HG03103 (cell line): Measurements from ENCODE around the gene FAXDC2.
"Not testable (repeated sequence)": the region's sequence is repeated elsewhere in the genome, so short reads cannot be mapped to it uniquely, and the experiment has no call there.

Source experiments
- ATAC-seq: cut with Tn5 transposase; IDR thresholded peaks from one replicate; pipeline ENCODE4 v1.9.1; 2021; ENCODE audit warnings: low read depth; ENCODE audit not compliant: unreplicated experiment

Gene FAXDC2

DNA sequence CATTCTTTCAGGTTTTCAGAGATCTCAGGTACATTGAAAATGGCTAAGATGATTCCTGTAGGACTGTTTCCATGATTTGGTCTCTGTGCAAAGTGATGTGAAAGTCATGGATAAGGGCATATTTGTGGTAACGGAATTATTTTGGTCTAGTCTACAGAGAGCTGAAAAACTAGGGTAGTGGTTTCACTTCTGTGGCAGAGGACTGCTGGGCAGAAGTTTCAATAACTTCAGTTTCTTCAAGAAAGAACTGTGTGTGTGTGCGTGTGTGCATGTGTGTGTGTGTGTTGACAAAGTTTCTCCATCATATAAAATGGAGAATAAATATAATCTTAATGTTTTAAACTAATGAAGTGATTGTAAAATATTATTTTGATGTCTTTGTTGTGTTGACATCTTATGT, 12.4 kb upstream of the FAXDC2 start:
- ATAC-seq: no peak

DNA sequence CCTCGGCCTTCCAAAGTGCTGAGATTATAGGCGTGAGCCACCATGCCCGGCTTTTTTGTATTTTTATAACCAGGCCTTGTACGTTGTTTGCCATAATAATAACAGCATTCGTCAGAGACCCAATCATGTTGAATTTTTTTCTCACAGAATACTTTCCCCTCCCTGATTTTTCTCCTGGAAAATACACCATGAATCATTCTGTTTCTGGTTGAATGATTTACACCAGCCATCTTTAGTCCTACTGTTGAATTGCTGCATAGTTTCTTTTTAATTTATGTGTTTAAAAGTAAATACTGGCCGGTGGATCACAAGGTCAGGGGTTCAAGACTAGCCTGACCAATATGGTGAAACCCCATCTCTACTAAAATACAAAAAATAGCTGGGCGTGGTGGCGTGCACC, 11.5 kb upstream of the FAXDC2 start:
- ATAC-seq: no peak

DNA sequence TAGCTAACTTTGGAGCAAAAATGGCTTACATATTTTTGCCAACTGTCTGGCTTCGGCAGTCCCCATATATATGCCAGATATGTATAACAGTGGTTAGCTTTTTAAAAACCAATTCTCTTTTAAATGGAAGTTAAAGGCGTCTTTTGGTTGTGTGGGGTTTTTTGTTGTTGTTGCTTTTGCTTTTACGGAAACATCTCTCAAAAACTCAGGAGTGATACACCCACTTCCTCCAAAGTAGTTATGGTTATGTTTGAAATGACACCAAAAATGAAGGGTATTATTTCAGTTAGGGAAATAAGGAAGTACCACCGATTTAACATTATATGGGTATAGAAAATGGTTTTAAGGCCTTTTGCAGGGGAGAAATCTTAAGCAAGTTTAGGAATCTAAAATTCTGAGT, 10.4 kb upstream of the FAXDC2 start:
- no peak for ATAC-seq

- ATAC-seq: no peak
Observed at GRCh38 chr5:154860123-154860522, 9.7 kb upstream of the FAXDC2 start.

GRCh38 chr5:154858972-154859871, 8.8 kb upstream of the FAXDC2 start:
- ATAC-seq: no peak

- ATAC-seq: peak; percentile 74
Observed at GRCh38 chr5:154858297-154858971, 8.0 kb upstream of the FAXDC2 start, which contains the start of gene CNOT8. Gene CNOT8, plus strand, starts transcription at chr5:154858627. Its CDS starts 4,652 bp downstream, at chr5:154863279.

- peak; percentile 58 for ATAC-seq
Observed at GRCh38 chr5:154857530-154858296, 7.3 kb upstream of the FAXDC2 start.

DNA sequence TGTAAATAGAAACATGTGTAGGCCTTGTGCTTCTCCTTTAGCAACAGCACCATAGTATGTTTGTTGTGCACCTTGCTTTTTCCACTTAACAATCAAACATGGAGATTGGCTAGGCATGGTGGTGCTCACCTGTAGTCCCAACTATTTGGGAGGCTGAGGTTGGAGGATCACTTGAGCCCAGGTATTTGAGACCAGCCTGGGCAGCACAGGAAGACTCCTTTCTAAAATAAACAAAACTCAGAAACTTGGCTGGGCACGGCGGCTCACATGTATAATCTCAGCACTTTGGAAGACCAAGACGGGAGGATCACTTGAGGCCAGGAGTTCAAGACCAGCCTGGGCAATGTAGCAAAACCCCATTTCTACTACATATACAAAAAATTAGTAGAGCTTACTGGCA, 948 bp upstream of the FAXDC2 start:
- ATAC-seq: no peak

DNA sequence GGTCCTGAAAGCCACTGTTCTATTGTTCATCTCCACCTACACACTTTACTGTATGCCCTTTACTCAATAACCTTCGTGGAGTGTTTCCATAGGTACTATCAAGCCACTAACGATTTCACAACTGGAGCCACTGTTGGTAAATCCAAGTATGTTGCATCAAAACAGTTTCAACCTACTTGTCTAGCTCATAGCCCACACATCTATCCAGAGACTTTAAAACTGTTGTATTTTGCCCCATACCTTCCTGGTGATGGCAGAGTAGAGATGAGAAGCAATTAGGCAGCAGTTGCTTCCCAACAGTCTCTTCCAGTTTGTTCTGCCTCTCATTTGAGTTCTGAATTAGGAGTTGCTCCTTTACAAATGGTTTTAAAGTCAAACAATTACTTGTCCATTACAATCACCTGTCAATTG, 607 bp downstream of the FAXDC2 start:
- ATAC-seq: no peak

- no peak for ATAC-seq
Observed at GRCh38 chr5:154849264-154849785, 1.1 kb downstream of the FAXDC2 start.

DNA sequence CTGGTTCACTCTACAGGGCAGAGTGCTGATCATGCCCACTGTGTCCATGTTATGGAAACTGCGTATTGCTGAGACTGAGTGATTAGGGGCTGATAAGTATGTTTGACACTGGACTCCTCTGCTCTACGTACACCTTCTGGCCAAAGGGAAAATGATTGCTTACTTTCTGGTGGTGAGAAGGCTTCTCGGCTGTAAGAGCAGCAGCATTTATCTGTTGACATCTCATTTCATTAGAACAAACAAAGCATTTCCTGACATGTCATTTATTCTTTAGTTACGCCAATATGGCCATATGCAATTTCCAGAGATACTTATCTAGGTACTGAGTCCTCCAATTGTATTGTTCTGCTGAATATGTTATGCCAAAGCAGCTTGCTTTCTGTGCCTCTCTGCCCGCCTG, 5.6 kb downstream of the FAXDC2 start:
- ATAC-seq: no peak

DNA sequence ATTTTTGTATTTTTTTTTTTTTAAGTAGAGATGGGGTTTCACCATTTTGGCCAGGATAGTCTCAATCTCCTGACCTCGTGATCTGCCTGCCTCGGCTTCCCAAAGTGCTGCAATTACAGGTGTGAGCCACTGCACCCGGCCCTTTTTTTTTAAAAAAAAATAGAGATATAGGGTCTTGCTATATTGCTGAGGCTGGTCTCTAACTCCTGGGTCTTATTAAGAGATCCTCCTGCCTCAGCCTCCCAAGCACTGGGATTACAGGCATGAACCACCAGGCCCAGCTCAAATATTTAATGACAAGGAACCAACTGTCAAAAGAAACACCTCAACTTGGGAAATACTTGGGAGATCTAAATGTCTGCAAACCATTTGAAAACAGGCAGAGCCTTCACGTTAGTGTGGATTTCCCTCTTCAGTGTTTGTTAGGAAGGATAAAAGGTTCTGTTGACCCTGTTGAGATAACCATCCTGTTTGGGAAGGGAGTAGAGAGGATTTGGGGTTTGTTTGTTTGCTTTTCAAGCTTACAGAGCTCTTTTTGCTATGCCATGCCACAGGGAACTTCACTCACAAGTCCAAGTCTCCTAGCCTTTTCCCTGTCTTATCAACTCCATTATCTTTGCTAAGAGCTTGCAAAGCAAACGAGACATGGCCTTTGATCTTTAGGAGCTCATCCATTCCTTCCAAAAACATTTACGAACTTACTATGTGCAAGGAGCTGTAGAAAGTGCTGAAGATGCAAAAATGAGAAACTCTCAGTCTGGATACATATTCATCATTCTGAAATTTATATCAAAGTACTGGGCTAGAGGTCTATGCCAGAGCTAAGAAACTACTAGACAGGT, 7.5 kb downstream of the FAXDC2 start:
- ATAC-seq: no peak

DNA sequence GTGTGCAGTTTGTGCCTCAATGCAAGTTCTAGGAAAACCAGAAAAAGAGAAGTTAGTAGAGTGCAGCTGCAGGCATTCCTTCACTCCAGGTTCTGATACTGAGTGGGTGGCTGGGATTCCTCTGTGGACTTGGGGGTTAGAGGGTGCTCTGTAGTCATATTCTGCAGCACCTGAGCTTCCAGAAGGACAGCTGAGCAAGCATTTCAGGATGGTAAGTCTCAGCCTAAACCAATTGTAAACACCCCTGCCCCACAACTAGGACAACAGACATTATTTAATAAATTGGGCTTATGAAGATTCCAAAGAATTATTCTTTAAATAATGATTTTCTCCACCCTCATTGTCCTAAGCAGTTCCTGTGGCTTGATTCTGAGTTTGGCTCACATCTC, 9.1 kb downstream of the FAXDC2 start:
- no peak for ATAC-seq

DNA sequence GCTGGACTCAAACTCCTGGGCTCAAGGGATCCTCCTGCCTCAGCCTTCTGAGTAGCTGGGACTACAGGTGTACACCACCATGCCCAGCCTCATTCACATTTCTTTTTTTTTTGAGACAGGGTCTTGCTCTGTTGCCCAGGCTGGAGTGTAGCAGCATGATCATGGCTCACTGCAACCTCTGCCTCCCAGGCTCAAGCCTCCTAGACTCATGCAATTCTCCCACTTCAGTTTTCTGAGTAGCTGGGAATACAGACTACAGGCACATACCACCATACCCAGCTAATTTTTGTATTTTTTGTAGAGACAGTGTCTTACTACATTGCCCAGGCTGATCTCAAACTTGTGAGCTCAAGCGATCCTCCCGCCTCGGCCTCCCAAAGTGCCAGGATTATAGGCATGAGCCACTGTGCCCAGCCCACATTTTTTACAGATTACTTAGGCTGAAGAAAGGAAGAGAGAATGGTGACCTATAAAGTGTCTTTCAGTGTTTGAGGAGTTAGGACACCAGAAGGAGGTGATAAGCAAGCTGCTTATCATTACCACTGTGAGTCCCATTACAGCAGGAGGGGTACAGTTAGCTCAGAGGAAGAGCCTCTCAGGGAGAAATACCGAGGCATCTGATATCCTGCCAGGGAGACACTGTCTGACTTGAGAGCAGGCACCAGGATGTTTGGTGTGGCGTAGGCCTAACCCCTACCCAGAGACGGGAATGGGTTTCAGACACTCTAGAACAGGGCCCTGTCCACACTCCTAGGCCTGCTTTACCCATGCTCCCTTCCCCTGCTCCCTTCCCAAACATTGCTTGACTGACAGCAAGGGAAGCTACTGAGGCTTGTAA, 9.7 kb downstream of the FAXDC2 start:
- no peak for ATAC-seq

DNA sequence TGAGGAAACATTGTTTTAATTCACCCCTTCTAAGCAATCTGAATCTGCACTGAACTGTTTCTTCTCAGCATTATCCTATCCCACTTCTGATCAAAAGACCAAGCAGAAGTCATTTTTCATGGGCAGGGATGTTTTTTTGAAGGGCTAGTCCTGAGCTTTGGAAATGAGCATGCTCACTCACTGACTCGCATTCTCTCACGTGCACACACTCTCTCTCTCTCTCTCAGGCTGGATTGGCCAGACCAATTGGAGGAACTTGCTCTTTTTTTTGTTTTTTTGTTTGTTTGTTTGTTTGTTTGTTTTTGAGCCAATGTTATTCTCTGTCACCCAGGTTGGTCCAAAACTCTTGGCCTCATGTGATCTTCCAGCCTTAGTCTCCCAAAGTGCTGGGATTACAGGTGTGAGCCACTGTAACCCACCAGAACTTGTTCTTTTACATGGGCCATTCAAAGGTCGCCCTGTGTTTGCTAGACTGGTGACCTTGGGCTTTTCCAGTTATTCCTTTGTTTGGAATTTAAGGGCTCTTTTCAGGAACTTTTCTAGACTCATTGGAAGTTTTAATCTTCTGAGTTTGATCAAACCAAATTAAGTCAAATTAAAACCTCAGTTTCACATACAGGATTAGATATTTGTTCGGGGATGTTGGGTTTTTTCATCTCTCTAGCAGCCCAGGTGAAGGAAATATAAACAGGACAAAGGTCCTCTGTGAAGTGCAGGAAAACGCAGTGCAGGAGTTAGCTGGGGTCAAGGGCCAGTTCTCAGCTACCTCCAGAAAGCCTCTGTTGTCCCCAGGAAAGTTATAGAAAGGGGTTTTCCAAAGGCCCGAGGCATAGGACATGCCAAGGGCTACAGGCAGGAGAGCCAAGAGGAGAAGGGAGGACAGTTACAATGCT, 13.1 kb downstream of the FAXDC2 start:
- no peak for ATAC-seq

- ATAC-seq: no peak
Observed at GRCh38 chr5:154836225-154836624, 14.2 kb downstream of the FAXDC2 start.

DNA sequence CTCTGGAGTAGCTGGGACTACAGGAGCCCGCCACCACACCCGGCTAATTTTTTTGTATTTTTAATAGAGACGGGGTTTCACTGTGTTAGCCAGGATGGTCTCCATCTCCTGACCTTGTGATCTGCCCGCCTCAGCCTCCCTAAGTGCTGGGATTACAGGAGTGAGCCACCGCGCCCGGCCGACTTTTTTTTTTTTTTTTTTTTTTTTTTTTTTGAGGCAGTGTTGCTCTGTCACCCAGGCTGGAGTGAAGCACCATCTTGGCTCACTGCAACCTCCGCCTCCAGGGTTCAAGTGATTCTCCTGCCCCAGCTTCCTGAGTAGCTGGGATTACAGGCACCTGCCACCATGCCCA, 14.7 kb downstream of the FAXDC2 start:
- not testable (repeated sequence) for ATAC-seq

DNA sequence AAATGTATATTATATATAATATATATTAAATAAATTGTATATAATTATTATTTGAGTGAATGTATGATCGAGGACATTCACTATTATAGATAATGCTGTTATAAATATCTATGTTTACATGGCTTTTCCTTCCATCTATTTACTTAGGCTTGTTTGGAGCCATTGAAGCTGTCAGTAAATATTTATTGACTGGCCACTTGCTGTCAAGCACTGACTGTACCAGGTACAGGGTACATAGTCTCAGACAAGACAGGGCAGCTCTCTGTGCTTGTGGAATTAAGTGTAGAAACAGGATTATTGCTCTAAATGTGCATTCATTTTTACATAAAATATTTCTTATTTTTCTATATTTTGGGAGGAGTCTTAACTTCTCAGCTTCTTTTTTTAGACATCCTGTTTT, 16.4 kb downstream of the FAXDC2 start:
- ATAC-seq: no peak
